Endothelial cell of umbilical vein (primary cell): ENCODE data around the gene A4GNT. TPM values are rescaled to one million over a fixed set of nuclear protein-coding genes. Genes with fewer than 3 reads are reported as not detected.

Experiments
- BruUV-seq: library from RNA; stranded (reverse); fragments of 400-500 nt; replicated peaks from 2 replicates; lab custom pipeline; 2021; lab: Mats Ljungman, UMichigan
- CTCF ChIA-PET: fragments of 300-600, 350-600 bp; sonication (Branson Sonifier 250); formaldehyde crosslinking; loops from one replicate; lab custom pipeline; 2021; ENCODE audit warnings: antibody characterized with exemption, inconsistent platforms; lab: Charles Lee
- POLR2A ChIA-PET: fragments of 300-600, 350-600 bp; sonication (Branson Sonifier 250); formaldehyde crosslinking; loops from one replicate; lab custom pipeline; 2021; ENCODE audit warnings: antibody characterized with exemption, inconsistent platforms; lab: Charles Lee
- DNase-seq: peaks from one replicate; pipeline ENCODE4 v3.0.0-alpha.2; 2011; ENCODE audit warnings: low read depth, low spot score
- FAIRE-seq: peaks from 2 replicates; lab custom pipeline; 2011; peaks lifted over from hg19 to GRCh38; lab: Jason Lieb, UNC
- H2AFZ ChIP-seq: 2 replicates; pipeline ENCODE4 v1.6.0; 2012; ENCODE audit warnings: low read depth, low read length, control low read depth, inconsistent platforms
- H3K27ac ChIP-seq: 2 replicates; pipeline ENCODE4 v1.5.1; 2011; ENCODE audit warnings: low read depth, mild to moderate bottlenecking, control low read depth, low read length, moderate library complexity; ENCODE audit not compliant: insufficient read depth
- H3K27me3 ChIP-seq, 2 experiments: 2 replicates each; pipeline versions ENCODE4 v1.6.0 to v1.6.1; 2011; ENCODE audit warnings: low read length in 2 of 2, mixed read lengths in 1 of 2; ENCODE audit not compliant: control insufficient read depth in 2 of 2, insufficient read depth in 2 of 2
- H3K36me3 ChIP-seq, 2 experiments: 2 replicates in 1 of 2; 3 replicates in 1 of 2; pipeline ENCODE4 v1.5.1; 2011; ENCODE audit warnings: low read length in 2 of 2, mild to moderate bottlenecking in 1 of 2, moderate library complexity in 1 of 2; ENCODE audit not compliant: control insufficient read depth in 2 of 2, insufficient read depth in 2 of 2; ENCODE audit errors: extremely low read depth in 1 of 2
- H3K4me1 ChIP-seq: 3 replicates; pipeline ENCODE4 v1.5.1; 2011; ENCODE audit warnings: mild to moderate bottlenecking, low read length; ENCODE audit not compliant: control insufficient read depth, insufficient read depth; ENCODE audit errors: extremely low read depth
- H3K4me2 ChIP-seq: 2 replicates; pipeline ENCODE4 v1.6.1; 2011; ENCODE audit warnings: low read length, control low read depth, mixed read lengths; ENCODE audit not compliant: insufficient read depth
- H3K4me3 ChIP-seq, 3 experiments: fragments of 200-600 bp in 1 of 3; sonication (generic), shearing (Covaris generic) in 1 of 3; replicated peaks in 1 of 3; 2 replicates each; pipeline ENCODE4 v1.5.1; 2011 to 2016; ENCODE audit warnings: control low read depth in 3 of 3, low read length in 3 of 3, mild to moderate bottlenecking in 2 of 3, inconsistent platforms in 1 of 3, low read depth in 1 of 3, moderate library complexity in 1 of 3; ENCODE audit not compliant: insufficient read depth in 1 of 3
- H3K79me2 ChIP-seq: 2 replicates; pipeline ENCODE4 v1.6.0; 2012; ENCODE audit warnings: low read length, inconsistent platforms; ENCODE audit not compliant: control insufficient read depth, insufficient read depth
- H3K9ac ChIP-seq: replicated peaks from 2 replicates; pipeline ENCODE3; 2011; ENCODE audit warnings: low read length, control low read depth; ENCODE audit not compliant: insufficient read depth; ENCODE audit errors: extremely low read depth
- H3K9me1 ChIP-seq: replicated peaks from 3 replicates; pipeline ENCODE4 v1.6.0; 2011; ENCODE audit warnings: mild to moderate bottlenecking, low read length; ENCODE audit not compliant: control insufficient read depth, insufficient read depth; ENCODE audit errors: extremely low read depth
- H3K9me3 ChIP-seq: replicated peaks from 2 replicates; pipeline ENCODE4 v1.5.1; 2012; ENCODE audit warnings: low read length, inconsistent platforms; ENCODE audit not compliant: control insufficient read depth, insufficient read depth
- H4K20me1 ChIP-seq: replicated peaks from 2 replicates; pipeline ENCODE3; 2011; ENCODE audit warnings: mild to moderate bottlenecking, low read length; ENCODE audit not compliant: control insufficient read depth, insufficient read depth; ENCODE audit errors: extremely low read depth
- CTCF ChIP-seq, 2 donors: IDR thresholded peaks; 1 replicate in 1 of 2; 2 replicates in 1 of 2; pipeline ENCODE4 v1.5.1; 2011; ENCODE audit warnings: low read length in 2 of 2, mild to moderate bottlenecking in 2 of 2, moderate library complexity in 2 of 2, control low read depth in 1 of 2, inconsistent platforms in 1 of 2, low read depth in 1 of 2; ENCODE audit not compliant: insufficient read depth in 1 of 2; ENCODE audit errors: extremely low read depth in 1 of 2
- EZH2 ChIP-seq: IDR thresholded peaks from 2 replicates; pipeline ENCODE4 v1.6.1; 2012; ENCODE audit warnings: borderline replicate concordance, low read depth, mild to moderate bottlenecking, moderate library complexity, low read length, inconsistent platforms; ENCODE audit not compliant: severe bottlenecking
- FOS ChIP-seq: IDR thresholded peaks from 2 replicates; pipeline ENCODE4 v1.6.1; 2011; ENCODE audit warnings: mild to moderate bottlenecking, low read length, moderate library complexity, borderline replicate concordance; ENCODE audit not compliant: insufficient read depth
- GATA2 ChIP-seq: IDR thresholded peaks from 2 replicates; pipeline ENCODE4 v1.7.0; 2011; ENCODE audit warnings: low read depth, mild to moderate bottlenecking, moderate library complexity, mixed read lengths, low read length; ENCODE audit not compliant: insufficient read length, insufficient read depth
- JUN ChIP-seq: IDR thresholded peaks from 2 replicates; pipeline ENCODE4 v1.6.1; 2011; ENCODE audit warnings: borderline replicate concordance, low read depth; ENCODE audit not compliant: insufficient read length, insufficient read depth
- MAX ChIP-seq: IDR thresholded peaks from 2 replicates; pipeline ENCODE4 v1.6.1; 2011; ENCODE audit not compliant: insufficient read depth, insufficient read length
- MYC ChIP-seq: IDR thresholded peaks from one replicate; pipeline ENCODE4 v1.6.1; 2011; ENCODE audit warnings: mild to moderate bottlenecking, low read depth, low read length
- POLR2A ChIP-seq: IDR thresholded peaks from 2 replicates; pipeline ENCODE4 v1.6.1; 2012; ENCODE audit warnings: low read depth, mild to moderate bottlenecking, control low read depth, low read length
- POLR2AphosphoS5 ChIP-seq: IDR thresholded peaks from 2 replicates; pipeline ENCODE4 v1.6.1; 2012; ENCODE audit warnings: low read depth, mild to moderate bottlenecking, control low read depth, low read length, moderate library complexity; ENCODE audit not compliant: insufficient read depth
- dilution Hi-C: fragments of 300-500 bp; cut with MboI; formaldehyde crosslinking; loops from one replicate; pipeline ENCODE4 v1.15.0; 2019; ENCODE audit warnings: low sequenced_read_pairs; ENCODE audit not compliant: extremely low pct_ligation_motif_present
- intact Hi-C: fragments of 100-400 bp; cut with micrococcal nuclease; formaldehyde crosslinking; loops from one replicate; pipeline ENCODE4 v1.10.0; 2022
- polyA plus RNA-seq, 4 experiments: library from polyadenylated mRNA; depleted of rRNA in 3 of 4; stranded (reverse) in 3 of 4; unstranded in 1 of 4; fragments of >200 nt; gene quantifications; 2 replicates each; pipeline versions ENCODE4 v1.2.1 to v1.2.3, GENCODE V29; 2011 to 2012; ENCODE audit warnings: missing spikeins in 1 of 4
- total RNA-seq: library from RNA; stranded (reverse); gene quantifications from 2 replicates; pipeline ENCODE4 v1.2.3, GENCODE V29; 2021

Gene A4GNT
- total and polyA plus RNA-seq, 2 donors (not counting 3 experiments of a cell fraction or from before 2014, with no cell fraction given) = not detected

- ChIA-PET CTCF (interaction anchor here (0.7 to 1.9 kb wide), 12 partner anchors 8 to 62 kb away, joined by 3 to 13 read pairs (median 4); partner anchors contain the start of gene DBR1), POLR2A (no interaction called here)
- intact Hi-C loops = loop anchor here (1.0 to 5.0 kb wide), 4 partner anchors 47 to 232 kb away; partner anchors contain the start of genes ARMC8, DBR1 and MRAS
- no peaks in the 10 kb centered on the region for H3K9me3 ChIP-seq
- H3K4me2 ChIP-seq = peak within 1 kb of the TSS; percentile 68
- H3K27me3 ChIP-seq = no peaks in the 10 kb centered on the region
- H3K9me1 ChIP-seq = no peaks in the 10 kb centered on the region
- peak within 1 kb of the TSS; percentile 51 to 75 (median 52) for H3K4me3 ChIP-seq
- peak within 1 kb of the TSS; percentile 15 for H3K27ac ChIP-seq
- no peaks in the 10 kb centered on the region for H4K20me1 ChIP-seq
- H3K4me1 ChIP-seq = peaks cover 5% of the 10 kb centered on the region
- FAIRE-seq (peak; percentile 77), DNase-seq (peak; percentile 61)
- no peaks in the 10 kb centered on the region for H3K36me3 ChIP-seq
- peak within 1 kb of the TSS; percentile 65 for H3K9ac ChIP-seq
- peak; percentile 46 to 50 for TF ChIP-seq CTCF (IDR thresholded peaks at IDR 0.05; ENCODE audit: extremely low read depth in 1 of 2, insufficient read depth in 1 of 2, low read depth in 1 of 2, low read length in 2 of 2)
- TF ChIP-seq MAX = no peak
- TF ChIP-seq EZH2 = no peak
- TF ChIP-seq GATA2 = no peak
- no peak for TF ChIP-seq MYC
- TF ChIP-seq JUN = no peak
- no peak for TF ChIP-seq FOS
- peak; percentile 19 for TF ChIP-seq POLR2AphosphoS5
- TF ChIP-seq POLR2A = peak; percentile 23
- dilution Hi-C loops = no loop called here
- peak within 1 kb of the TSS; percentile 77 for H2AFZ ChIP-seq
- no peaks in the 10 kb centered on the region for H3K79me2 ChIP-seq
- BruUV-seq = no TSS peak
Observed at GRCh38 chr3:138114988-138115971, 16.9 kb downstream of the A4GNT start, which contains the start of gene DZIP1L. Gene DZIP1L, minus strand, starts transcription at chr3:138115608. Its CDS starts 11,637 bp downstream, at chr3:138103971.
